GM12874 (cell line): ENCODE measurements around the gene ARHGAP26.

Experiments
- TF ChIP-seq, protein P1 (sequence below): IDR thresholded peaks from 2 replicates; pipeline ENCODE4 v1.5.1; 2011; ENCODE audit warnings: low read depth, mild to moderate bottlenecking, control low read depth, low read length, moderate library complexity; ENCODE audit not compliant: insufficient read depth

The ARHGAP26 gene

DNA sequence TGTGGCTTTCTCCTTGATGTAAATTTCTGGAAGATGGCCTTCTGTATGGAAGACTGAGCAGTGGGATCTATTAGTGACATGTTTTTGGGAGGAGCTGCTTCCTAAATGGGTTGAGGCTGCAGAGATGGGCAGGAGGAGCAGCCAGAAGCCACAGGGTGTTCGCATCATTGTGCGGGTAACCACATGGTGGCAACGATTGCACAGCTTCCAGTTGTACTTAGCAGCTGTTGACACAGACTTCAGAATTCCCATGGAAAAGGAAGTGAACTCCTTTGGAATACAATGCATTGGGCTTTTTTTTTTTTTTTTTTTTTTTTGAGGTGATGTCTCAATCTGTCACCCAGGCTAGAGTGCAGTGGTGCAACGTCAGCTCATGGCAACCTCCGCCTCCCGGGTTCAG lies 336.0 kb downstream of the ARHGAP26 start:
- TF ChIP-seq, protein P1, sequence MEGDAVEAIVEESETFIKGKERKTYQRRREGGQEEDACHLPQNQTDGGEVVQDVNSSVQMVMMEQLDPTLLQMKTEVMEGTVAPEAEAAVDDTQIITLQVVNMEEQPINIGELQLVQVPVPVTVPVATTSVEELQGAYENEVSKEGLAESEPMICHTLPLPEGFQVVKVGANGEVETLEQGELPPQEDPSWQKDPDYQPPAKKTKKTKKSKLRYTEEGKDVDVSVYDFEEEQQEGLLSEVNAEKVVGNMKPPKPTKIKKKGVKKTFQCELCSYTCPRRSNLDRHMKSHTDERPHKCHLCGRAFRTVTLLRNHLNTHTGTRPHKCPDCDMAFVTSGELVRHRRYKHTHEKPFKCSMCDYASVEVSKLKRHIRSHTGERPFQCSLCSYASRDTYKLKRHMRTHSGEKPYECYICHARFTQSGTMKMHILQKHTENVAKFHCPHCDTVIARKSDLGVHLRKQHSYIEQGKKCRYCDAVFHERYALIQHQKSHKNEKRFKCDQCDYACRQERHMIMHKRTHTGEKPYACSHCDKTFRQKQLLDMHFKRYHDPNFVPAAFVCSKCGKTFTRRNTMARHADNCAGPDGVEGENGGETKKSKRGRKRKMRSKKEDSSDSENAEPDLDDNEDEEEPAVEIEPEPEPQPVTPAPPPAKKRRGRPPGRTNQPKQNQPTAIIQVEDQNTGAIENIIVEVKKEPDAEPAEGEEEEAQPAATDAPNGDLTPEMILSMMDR: 0 out of 2 replicates have a peak, but pooled peaks have one; percentile 7

DNA sequence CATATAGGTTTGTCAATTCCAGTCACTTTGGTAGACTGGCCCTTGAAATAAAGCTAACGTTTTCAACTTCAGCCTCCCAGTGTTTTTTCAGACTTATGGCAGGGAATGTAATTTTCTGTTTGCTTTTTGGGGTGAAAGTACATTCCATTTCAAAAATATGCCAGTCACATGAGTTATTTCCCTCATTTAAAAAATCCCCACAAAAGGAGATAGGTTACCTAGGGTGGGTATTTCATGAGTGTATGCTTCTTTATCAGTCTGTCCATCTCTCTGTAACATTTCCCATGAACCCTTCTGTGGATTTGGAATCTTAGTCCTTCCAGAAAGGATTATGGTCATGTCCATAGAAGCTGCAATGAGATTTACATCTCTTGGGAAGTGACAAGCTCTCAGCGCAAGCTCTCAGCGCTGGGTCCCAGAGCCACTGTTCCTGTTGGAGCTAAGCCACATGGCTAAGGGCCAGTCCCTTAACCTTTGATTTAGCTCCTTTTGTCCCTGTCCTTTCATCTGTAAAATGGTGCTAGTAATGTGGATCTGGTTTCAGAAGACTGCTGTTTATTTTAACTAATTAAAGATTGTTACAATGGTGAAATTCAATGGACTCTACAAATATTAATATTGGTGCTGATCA lies 338.4 kb downstream of the ARHGAP26 start:
- TF ChIP-seq, protein P1: no peak

DNA sequence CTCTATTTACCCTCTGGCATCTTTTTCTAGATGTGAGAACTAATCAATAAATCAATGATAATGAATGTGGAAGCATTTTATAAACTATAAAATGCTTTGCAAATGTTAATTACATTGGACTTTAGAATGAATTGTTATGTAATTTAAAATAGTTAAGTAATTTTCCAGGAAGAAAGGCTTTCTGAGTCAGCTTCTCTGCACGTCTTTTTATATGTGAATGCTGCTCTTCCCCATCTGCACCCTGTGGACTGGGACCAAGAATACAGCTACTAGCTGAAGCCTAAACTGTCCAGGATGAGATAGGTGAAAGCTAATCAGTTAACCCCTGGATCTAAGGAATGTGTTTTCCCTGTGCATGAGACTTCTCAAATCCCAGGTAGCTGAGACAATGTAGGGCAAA lies 340.4 kb downstream of the ARHGAP26 start:
- TF ChIP-seq, protein P1: no peak

DNA sequence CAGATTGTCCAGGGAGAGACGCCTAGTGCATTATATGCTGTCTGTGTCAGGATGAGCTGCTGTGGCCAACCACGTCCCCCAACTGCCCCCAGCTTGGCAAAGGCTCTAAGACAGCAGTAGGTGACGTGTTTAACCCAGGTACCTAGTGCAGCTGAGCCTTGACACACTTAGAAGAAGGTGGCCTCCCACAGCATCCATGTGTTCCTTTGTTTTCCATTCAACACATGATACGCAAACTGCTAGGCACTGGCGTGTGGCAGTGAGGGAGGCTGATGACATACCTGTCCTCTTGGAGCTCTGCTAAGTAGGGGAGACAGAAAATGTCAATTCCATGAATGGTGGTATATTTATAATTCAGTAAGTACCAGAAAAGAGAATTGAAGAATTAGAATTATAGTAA lies 341.6 kb downstream of the ARHGAP26 start:
- TF ChIP-seq, protein P1: no peak

DNA sequence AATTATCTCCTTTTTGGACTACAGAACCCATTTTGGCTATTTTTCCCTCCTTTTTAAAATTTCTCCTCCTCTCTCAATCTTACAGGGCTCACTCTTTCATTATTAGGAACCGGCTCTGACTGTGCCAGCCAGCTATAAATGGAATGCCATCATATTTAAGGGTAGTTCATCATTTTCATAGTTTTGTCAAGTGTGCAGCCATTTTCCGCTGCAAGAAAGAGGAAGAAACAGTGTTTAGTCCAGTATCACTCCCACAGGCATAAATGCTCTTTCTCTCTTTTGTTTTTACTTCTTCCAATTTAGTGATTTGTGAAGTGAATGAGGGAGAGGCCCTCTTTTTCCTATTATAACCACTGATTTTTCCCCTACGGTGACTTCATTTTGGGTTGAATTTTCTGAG lies 343.3 kb downstream of the ARHGAP26 start:
- TF ChIP-seq, protein P1: no peak

DNA sequence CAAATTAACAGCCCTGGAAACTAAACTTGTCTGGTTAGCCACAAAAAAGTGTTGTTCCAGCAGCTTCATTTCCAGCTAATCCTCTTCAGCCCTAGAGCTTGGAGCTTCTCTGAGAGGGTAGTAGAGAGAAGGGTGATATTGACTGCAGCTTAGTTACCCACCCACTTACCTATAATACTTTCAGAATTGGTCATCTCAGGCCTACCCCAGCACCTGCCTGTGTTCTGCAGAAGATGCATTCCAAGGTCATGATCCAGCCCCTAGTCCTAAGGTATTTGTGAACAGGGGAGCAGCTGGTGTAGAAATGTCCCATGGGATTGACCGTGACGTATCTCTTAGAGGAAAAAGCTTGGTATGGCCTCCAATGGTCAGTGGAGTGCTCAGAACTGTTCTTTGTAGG lies 344.3 kb downstream of the ARHGAP26 start:
- TF ChIP-seq, protein P1: no peak

DNA sequence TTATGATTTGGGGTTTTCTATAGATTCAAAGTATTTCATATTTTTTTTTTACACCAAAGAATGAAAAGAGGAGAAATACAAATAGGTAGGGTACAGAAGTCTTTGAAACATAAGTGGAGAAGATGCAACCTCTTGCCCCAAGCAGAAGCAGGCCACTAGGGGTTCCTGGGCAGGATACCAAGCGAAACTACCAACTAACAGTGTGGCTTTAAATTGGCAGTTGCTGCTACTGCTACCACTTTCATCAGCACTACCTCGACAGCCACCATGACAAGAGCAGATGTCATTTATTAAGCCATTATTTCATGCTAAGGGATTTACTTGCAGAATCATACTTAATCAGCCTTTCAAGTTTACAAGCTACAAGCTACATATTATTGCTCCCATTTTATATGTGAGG lies 345.2 kb downstream of the ARHGAP26 start:
- TF ChIP-seq, protein P1: no peak

DNA sequence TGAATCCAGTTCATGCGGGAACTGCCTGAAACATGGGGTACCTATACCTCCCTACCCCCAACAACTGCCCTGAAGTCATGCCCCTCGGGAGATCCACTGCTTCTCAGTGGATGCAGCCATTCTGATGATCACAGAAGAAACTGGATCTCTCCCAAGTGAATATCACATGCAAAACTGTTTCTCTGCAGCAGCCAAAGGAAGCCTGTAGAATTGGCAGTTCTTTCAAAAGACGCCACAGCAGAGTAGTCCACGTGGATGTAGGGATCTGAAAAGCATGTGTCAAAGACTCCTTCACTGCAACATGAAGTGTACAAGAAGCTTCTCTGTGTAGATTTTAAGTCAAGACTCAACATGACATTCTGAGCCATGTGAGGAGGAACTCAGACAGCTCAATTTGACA lies 346.6 kb downstream of the ARHGAP26 start:
- TF ChIP-seq, protein P1: no peak
